Bronchial epithelial cell (primary cell): Measurements from ENCODE around the gene NUP214. TPM values are rescaled to one million over a fixed set of nuclear protein-coding genes. Genes with fewer than 3 reads are reported as not detected.

Experiments
- DNase-seq: peaks from one replicate; pipeline ENCODE4 v3.0.0-alpha.2; 2010; ENCODE audit warnings: low read depth
- FAIRE-seq: peaks from 2 replicates; lab custom pipeline; 2011; peaks lifted over from hg19 to GRCh38; lab: Jason Lieb, UNC
- H3K27me3 ChIP-seq: 2 replicates; pipeline ENCODE4 v1.5.1; 2011; ENCODE audit warnings: low read length; ENCODE audit not compliant: control insufficient read depth, insufficient read depth
- H3K36me3 ChIP-seq: 2 replicates; pipeline ENCODE4 v1.5.1; 2011; ENCODE audit warnings: low read length; ENCODE audit not compliant: control insufficient read depth, insufficient read depth
- H3K4me3 ChIP-seq: 2 replicates; pipeline ENCODE4 v1.5.1; 2011; ENCODE audit warnings: mild to moderate bottlenecking, low read depth, low read length, control low read depth
- CTCF ChIP-seq: IDR thresholded peaks from 2 replicates; pipeline ENCODE4 v1.5.1; 2011; ENCODE audit warnings: mild to moderate bottlenecking, moderate library complexity, low read length, control low read depth, inconsistent platforms; ENCODE audit not compliant: insufficient read depth, severe bottlenecking
- total RNA-seq: library from RNA; depleted of rRNA; stranded (reverse); fragments of >200 nt; gene quantifications from 2 replicates; pipeline ENCODE4 v1.2.1, GENCODE V29; 2014

The NUP214 gene
- total RNA-seq, 1 donor from 2014 or later: 8.4 TPM

- Histone ChIP-seq H3K27me3 (no peaks in the 10 kb centered on the region), H3K36me3 (peaks cover 22% of the 10 kb centered on the region), H3K4me3 (no peak overlapping the region)
- FAIRE-seq (no peak), DNase-seq (no peak)
- no peak for TF ChIP-seq CTCF
Measured at GRCh38 chr9:131144201-131144600, 18.8 kb downstream of the NUP214 start.

- no peak for FAIRE-seq
- Histone ChIP-seq H3K27me3 (no peaks in the 10 kb centered on the region), H3K36me3 (peaks cover 21% of the 10 kb centered on the region), H3K4me3 (no peak overlapping the region)
- no peak for DNase-seq
- TF ChIP-seq CTCF: no peak
Measured at GRCh38 chr9:131145245-131145644, 19.9 kb downstream of the NUP214 start.

- DNase-seq: no peak
- H3K4me3 ChIP-seq: no peak overlapping the region
- no peak for TF ChIP-seq CTCF
- no peaks in the 10 kb centered on the region for H3K27me3 ChIP-seq
- peaks cover 22% of the 10 kb centered on the region for H3K36me3 ChIP-seq
- FAIRE-seq: no peak
Measured at GRCh38 chr9:131146186-131146585, 20.8 kb downstream of the NUP214 start.

- Histone ChIP-seq H3K27me3 (no peaks in the 10 kb centered on the region), H3K4me3 (no peak overlapping the region), H3K36me3 (peaks cover 19% of the 10 kb centered on the region)
- FAIRE-seq (no peak), DNase-seq (no peak)
- no peak for TF ChIP-seq CTCF
Measured at GRCh38 chr9:131148276-131148675, 22.9 kb downstream of the NUP214 start.

GRCh38 chr9:131148966-131149687 lies 23.7 kb downstream of the NUP214 start:
- H3K27me3 ChIP-seq: no peaks in the 10 kb centered on the region
- DNase-seq (no peak), FAIRE-seq (no peak)
- no peak overlapping the region for H3K4me3 ChIP-seq
- H3K36me3 ChIP-seq: peaks cover 22% of the 10 kb centered on the region
- TF ChIP-seq CTCF: no peak

- no peak for DNase-seq
- no peak for TF ChIP-seq CTCF
- Histone ChIP-seq H3K4me3 (no peak overlapping the region), H3K36me3 (peaks cover 20% of the 10 kb centered on the region), H3K27me3 (no peaks in the 10 kb centered on the region)
- FAIRE-seq: no peak
Measured at GRCh38 chr9:131149688-131150053, 24.3 kb downstream of the NUP214 start.
